IMR-90 (cell line): ENCODE measurements around the gene STX19. TPM values are rescaled to one million over a fixed set of nuclear protein-coding genes. Genes with fewer than 3 reads are reported as not detected.

Experiments used
- ATAC-seq: fragments of 200-7000 bp; cut with Tn5 transposase; 2 replicates; pipeline ENCODE4 v1.9.1; 2020; ENCODE audit warnings: low read depth, mild to moderate bottlenecking, moderate library complexity
- BruUV-seq: library from RNA; stranded (reverse); fragments of 400-500 nt; replicated peaks from 2 replicates; lab custom pipeline; 2021; lab: Mats Ljungman, UMichigan
- CTCF ChIA-PET: fragments of 300-600 bp; formaldehyde crosslinking; extraction: SDS; loops from one replicate; lab custom pipeline; 2021; ENCODE audit warnings: antibody characterized with exemption; lab: Yijun Ruan, JAX
- POLR2A ChIA-PET: fragments of 300-600 bp; sonication (Branson Sonifier 250); formaldehyde crosslinking; loops from one replicate; lab custom pipeline; 2022; ENCODE audit warnings: antibody characterized with exemption; ENCODE audit not compliant: unreplicated experiment; lab: Charles Lee
- DNase-seq: peaks from one replicate; pipeline ENCODE4 v3.0.0; 2013
- H2AFZ ChIP-seq: replicated peaks from 2 replicates; pipeline ENCODE3; 2013; ENCODE audit warnings: low read length, mild to moderate bottlenecking; ENCODE audit not compliant: poor library complexity
- H2AK5ac ChIP-seq: 2 replicates; pipeline ENCODE4 v1.6.1; 2013; ENCODE audit warnings: low read depth, low read length, inconsistent platforms
- H2AK9ac ChIP-seq: replicated peaks from 2 replicates; pipeline ENCODE3; 2013; ENCODE audit warnings: mild to moderate bottlenecking, low read depth, low read length, moderate library complexity; ENCODE audit not compliant: poor library complexity
- H2BK120ac ChIP-seq: 2 replicates; pipeline ENCODE4 v1.6.1; 2013; ENCODE audit warnings: low read depth, low read length, inconsistent platforms
- H2BK15ac ChIP-seq: 3 replicates; pipeline ENCODE4 v1.6.1; 2013; ENCODE audit warnings: low read depth, low read length, inconsistent platforms
- H2BK20ac ChIP-seq: 2 replicates; pipeline ENCODE4 v1.6.1; 2013; ENCODE audit warnings: low read depth, mild to moderate bottlenecking, inconsistent platforms, low read length, moderate library complexity
- H2BK5ac ChIP-seq: 2 replicates; pipeline ENCODE4 v1.6.1; 2013; ENCODE audit warnings: mild to moderate bottlenecking, low read depth, low read length, inconsistent platforms; ENCODE audit not compliant: poor library complexity, severe bottlenecking
- H3K14ac ChIP-seq: replicated peaks from 2 replicates; pipeline ENCODE4 v1.6.1; 2013; ENCODE audit warnings: low read depth, low read length, inconsistent platforms
- H3K18ac ChIP-seq: 2 replicates; pipeline ENCODE4 v1.6.1; 2013; ENCODE audit warnings: low read depth, low read length, control low read depth
- H3K23ac ChIP-seq: 2 replicates; pipeline ENCODE4 v1.6.1; 2013; ENCODE audit warnings: low read depth, low read length, inconsistent platforms
- H3K27ac ChIP-seq: 2 replicates; pipeline ENCODE4 v1.5.1; 2013; ENCODE audit warnings: mild to moderate bottlenecking, control low read depth, low read length; ENCODE audit not compliant: insufficient read depth
- H3K27me3 ChIP-seq: 2 replicates; pipeline ENCODE4 v1.6.1; 2013; ENCODE audit warnings: low read length; ENCODE audit not compliant: control insufficient read depth, insufficient read depth
- H3K36me3 ChIP-seq: 2 replicates; pipeline ENCODE4 v1.6.1; 2013; ENCODE audit warnings: low read length, mixed read lengths; ENCODE audit not compliant: control insufficient read depth, insufficient read depth
- H3K4ac ChIP-seq: 2 replicates; pipeline ENCODE4 v1.6.1; 2013; ENCODE audit warnings: low read depth, low read length, inconsistent platforms
- H3K4me1 ChIP-seq: 2 replicates; pipeline ENCODE4 v1.6.1; 2013; ENCODE audit warnings: low read length, mixed read lengths; ENCODE audit not compliant: control insufficient read depth, insufficient read depth
- H3K4me2 ChIP-seq: 2 replicates; pipeline ENCODE4 v1.6.1; 2013; ENCODE audit warnings: low read depth, mild to moderate bottlenecking, control low read depth, low read length, moderate library complexity
- H3K4me3 ChIP-seq: 2 replicates; pipeline ENCODE4 v1.5.1; 2013; ENCODE audit warnings: low read depth, mild to moderate bottlenecking, control low read depth, low read length, moderate library complexity; ENCODE audit not compliant: insufficient read depth
- H3K56ac ChIP-seq: 2 replicates; pipeline ENCODE4 v1.6.1; 2013; ENCODE audit warnings: low read length, inconsistent platforms; ENCODE audit not compliant: insufficient read depth; ENCODE audit errors: extremely low read depth
- H3K79me1 ChIP-seq, 2 experiments: 2 replicates each; pipeline ENCODE4 v1.6.1; 2013; ENCODE audit warnings: low read length in 2 of 2, inconsistent platforms in 1 of 2, low read depth in 1 of 2
- H3K9ac ChIP-seq: 2 replicates; pipeline ENCODE4 v1.6.1; 2013; ENCODE audit warnings: low read depth, low read length, control low read depth
- H3K9me1 ChIP-seq: 2 replicates; pipeline ENCODE4 v1.6.1; 2013; ENCODE audit warnings: low read length, inconsistent platforms; ENCODE audit not compliant: insufficient read depth
- H3K9me3 ChIP-seq: 2 replicates; pipeline ENCODE4 v1.6.1; 2013; ENCODE audit warnings: low read length; ENCODE audit not compliant: control insufficient read depth, insufficient read depth
- H4K20me1 ChIP-seq: 2 replicates; pipeline ENCODE4 v1.6.1; 2013; ENCODE audit warnings: low read length, inconsistent platforms; ENCODE audit not compliant: insufficient read depth
- H4K5ac ChIP-seq: 2 replicates; pipeline ENCODE4 v1.6.1; 2013; ENCODE audit warnings: mild to moderate bottlenecking, low read depth, low read length, control low read depth
- H4K8ac ChIP-seq, 2 experiments: 2 replicates each; pipeline ENCODE4 v1.6.1; 2013; ENCODE audit warnings: low read depth in 2 of 2, low read length in 2 of 2, control low read depth in 1 of 2, inconsistent platforms in 1 of 2
- H4K91ac ChIP-seq: 2 replicates; pipeline ENCODE4 v1.6.1; 2013; ENCODE audit warnings: low read depth, low read length, inconsistent platforms; ENCODE audit not compliant: insufficient read depth
- BHLHE40 ChIP-seq: fragments of 150-350 bp; IDR thresholded peaks from 2 replicates; pipeline ENCODE4 v1.6.1; 2016; ENCODE audit warnings: mild to moderate bottlenecking, low read depth, low read length
- CEBPB ChIP-seq: IDR thresholded peaks from 2 replicates; pipeline ENCODE4 v1.6.1; 2012; ENCODE audit warnings: low read depth, low read length, improper control_type of control experiment
- CHD1 ChIP-seq: IDR thresholded peaks from 2 replicates; pipeline ENCODE4 v1.6.1; 2012; ENCODE audit warnings: low read depth, low read length, improper control_type of control experiment
- FOS ChIP-seq: fragments of 150-350 bp; IDR thresholded peaks from 2 replicates; pipeline ENCODE4 v1.6.1; 2016; ENCODE audit warnings: low read depth, low read length
- MAFK ChIP-seq: IDR thresholded peaks from 2 replicates; pipeline ENCODE4 v1.6.1; 2012; ENCODE audit warnings: low read depth, low read length, improper control_type of control experiment
- MAZ ChIP-seq: IDR thresholded peaks from 2 replicates; pipeline ENCODE4 v1.6.1; 2012; ENCODE audit warnings: low read depth, mild to moderate bottlenecking, low read length, improper control_type of control experiment, moderate library complexity, borderline replicate concordance
- MXI1 ChIP-seq: IDR thresholded peaks from 2 replicates; pipeline ENCODE4 v1.6.1; 2012; ENCODE audit warnings: low read depth, mild to moderate bottlenecking, low read length, moderate library complexity, borderline replicate concordance
- NFE2L2 ChIP-seq: fragments of 150-350 bp; IDR thresholded peaks from 2 replicates; pipeline ENCODE4 v1.6.1; 2016; ENCODE audit warnings: low read depth, mild to moderate bottlenecking, low read length
- POLR2A ChIP-seq: IDR thresholded peaks from 2 replicates; pipeline ENCODE4 v1.6.1; 2012; ENCODE audit warnings: mild to moderate bottlenecking, low read depth, low read length
- RAD21 ChIP-seq: IDR thresholded peaks from 2 replicates; pipeline ENCODE4 v1.6.1; 2012; ENCODE audit warnings: low read length, improper control_type of control experiment
- RCOR1 ChIP-seq: IDR thresholded peaks from 2 replicates; pipeline ENCODE4 v1.6.1; 2012; ENCODE audit warnings: mild to moderate bottlenecking, low read length, improper control_type of control experiment; ENCODE audit not compliant: insufficient replicate concordance
- RFX5 ChIP-seq: IDR thresholded peaks from 2 replicates; pipeline ENCODE4 v1.8.0; 2012; ENCODE audit warnings: low read depth, mild to moderate bottlenecking, low read length, moderate library complexity
- SMC3 ChIP-seq: fragments of 150-350 bp; IDR thresholded peaks from 2 replicates; pipeline ENCODE4 v1.6.1; 2016; ENCODE audit warnings: low read depth, mild to moderate bottlenecking, antibody characterized with exemption, low read length, moderate library complexity
- WGBS, 2 experiments: methylation state at CpG; one replicate each; pipeline versions ENCODE4 v1.1.5 to v1.1.7; 2013; ENCODE audit warnings: missing lambda C conversion rate in 2 of 2; ENCODE audit not compliant: insufficient read length in 1 of 2; ENCODE audit errors: extremely low coverage in 2 of 2; 5-methylcytosine and 5-hydroxymethylcytosine counted together
- dilution Hi-C: fragments of 300-500 bp; cut with HindIII; formaldehyde crosslinking; loops from one replicate; pipeline ENCODE4 v1.14.3; 2018; ENCODE audit warnings: low sequenced_read_pairs; ENCODE audit not compliant: unreplicated experiment
- in situ Hi-C: fragments of 300-500 bp; cut with MboI; formaldehyde crosslinking; loops from 3 replicates; pipeline ENCODE4 v1.14.3; 2019; ENCODE audit warnings: low sequenced_read_pairs, inconsistent platforms, mixed read lengths
- intact Hi-C: fragments of 100-400 bp; cut with micrococcal nuclease; formaldehyde crosslinking; loops from 2 replicates; pipeline ENCODE4 v1.10.0; 2022
- polyA plus RNA-seq, 3 experiments: library from polyadenylated mRNA; depleted of rRNA; stranded (reverse); fragments of >200 nt; gene quantifications; 2 replicates each; pipeline ENCODE4 v1.2.3, GENCODE V29; 2012; ENCODE audit warnings: low replicate concordance in 1 of 3
- total RNA-seq: library from RNA; depleted of rRNA; stranded (reverse); fragments of >200 nt; gene quantifications from 2 replicates; pipeline ENCODE4 v1.2.3, GENCODE V29; 2012
- TF ChIP-seq, protein P1 (sequence below): fragments of 150-350 bp; IDR thresholded peaks from 2 replicates; pipeline ENCODE4 v1.6.1; 2017; ENCODE audit warnings: mild to moderate bottlenecking, antibody characterized with exemption, low read length, low read depth
- TF ChIP-seq, protein P2 (sequence below): conservative IDR thresholded peaks from 2 replicates; pipeline ENCODE4 v1.5.1; 2012; ENCODE audit warnings: mild to moderate bottlenecking, low read depth, low read length, improper control_type of control experiment
- TF ChIP-seq, protein P3 (sequence below): fragments of 150-350 bp; IDR thresholded peaks from 2 replicates; pipeline ENCODE4 v1.6.1; 2016; ENCODE audit warnings: low read depth, mild to moderate bottlenecking, low read length, moderate library complexity, borderline replicate concordance

STX19 gene
- total and polyA plus RNA-seq, 2 of the 4 experiments (the other 2 are of a cell fraction): not detected

DNA sequence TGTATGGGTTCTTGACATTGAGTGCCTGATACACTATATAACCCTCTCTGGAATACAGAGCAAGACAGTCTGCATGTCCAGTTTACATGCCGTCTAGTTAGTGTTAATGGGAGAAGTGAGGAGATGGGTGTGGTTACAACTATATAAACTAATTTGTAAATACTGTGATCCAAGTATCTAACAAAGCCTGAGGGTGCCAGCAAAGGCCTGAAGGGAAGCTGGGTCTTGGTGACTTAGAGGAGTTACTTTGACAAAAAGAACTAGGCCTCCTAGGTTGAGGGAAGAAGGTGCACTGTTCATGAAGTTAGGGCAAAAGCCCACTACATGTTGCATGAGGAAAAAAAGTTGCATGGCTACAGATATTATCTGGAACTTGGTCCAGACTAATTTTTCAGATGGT lies 36.7 kb upstream of the STX19 start:
- CTCF ChIA-PET: no interaction called here
- H4K8ac ChIP-seq: no peak overlapping the region
- dilution Hi-C loops: no loop called here

More for the DNA sequence above, 36.7 kb upstream of the STX19 start:
- H3K27me3 ChIP-seq: no peaks in the 10 kb centered on the region
- no peak overlapping the region for H3K14ac ChIP-seq
- no peaks in the 10 kb centered on the region for H4K20me1 ChIP-seq
- H3K56ac ChIP-seq: no peak overlapping the region
- peaks cover 1% of the 10 kb centered on the region; the same call in 1 of the 2 replicates for H3K36me3 ChIP-seq
- no peaks in the 10 kb centered on the region for H3K9me1 ChIP-seq
- H2AK5ac ChIP-seq: no peak overlapping the region
- no peak overlapping the region for H3K23ac ChIP-seq
- ATAC-seq: no peak
- no peak overlapping the region for H2BK120ac ChIP-seq
- no peak overlapping the region for H3K18ac ChIP-seq
- intact Hi-C loops: loop anchor here (10.0 kb wide), 1 partner anchor 220 kb away; no protein-coding TSS in a partner anchor
- H2AK9ac ChIP-seq: no peak overlapping the region
- no peak overlapping the region for H2BK15ac ChIP-seq
- H2AFZ ChIP-seq: no peak overlapping the region
- no peak overlapping the region for H3K4me2 ChIP-seq
- POLR2A ChIA-PET: no interaction called here
- H3K4ac ChIP-seq: no peak overlapping the region
- no peaks in the 10 kb centered on the region for H3K9me3 ChIP-seq
- no peak overlapping the region for H3K27ac ChIP-seq
- no peak overlapping the region for H2BK5ac ChIP-seq
- H3K9ac ChIP-seq: no peak overlapping the region
- peaks cover 1% of the 10 kb centered on the region; the same call in 1 of the 2 replicates for H3K4me1 ChIP-seq
- no CpG with 5 or more reads among the region's 1 CpG for WGBS, 2 experiments
- no peak for TF ChIP-seq MAFK
- no peak for TF ChIP-seq POLR2A
- no peak for TF ChIP-seq MAZ
- TF ChIP-seq MXI1: no peak
- no peak for TF ChIP-seq CEBPB
- TF ChIP-seq, protein P1, sequence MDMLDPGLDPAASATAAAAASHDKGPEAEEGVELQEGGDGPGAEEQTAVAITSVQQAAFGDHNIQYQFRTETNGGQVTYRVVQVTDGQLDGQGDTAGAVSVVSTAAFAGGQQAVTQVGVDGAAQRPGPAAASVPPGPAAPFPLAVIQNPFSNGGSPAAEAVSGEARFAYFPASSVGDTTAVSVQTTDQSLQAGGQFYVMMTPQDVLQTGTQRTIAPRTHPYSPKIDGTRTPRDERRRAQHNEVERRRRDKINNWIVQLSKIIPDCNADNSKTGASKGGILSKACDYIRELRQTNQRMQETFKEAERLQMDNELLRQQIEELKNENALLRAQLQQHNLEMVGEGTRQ: no peak
- TF ChIP-seq NFE2L2: no peak
- no peak for TF ChIP-seq RFX5
- TF ChIP-seq, protein P2, sequence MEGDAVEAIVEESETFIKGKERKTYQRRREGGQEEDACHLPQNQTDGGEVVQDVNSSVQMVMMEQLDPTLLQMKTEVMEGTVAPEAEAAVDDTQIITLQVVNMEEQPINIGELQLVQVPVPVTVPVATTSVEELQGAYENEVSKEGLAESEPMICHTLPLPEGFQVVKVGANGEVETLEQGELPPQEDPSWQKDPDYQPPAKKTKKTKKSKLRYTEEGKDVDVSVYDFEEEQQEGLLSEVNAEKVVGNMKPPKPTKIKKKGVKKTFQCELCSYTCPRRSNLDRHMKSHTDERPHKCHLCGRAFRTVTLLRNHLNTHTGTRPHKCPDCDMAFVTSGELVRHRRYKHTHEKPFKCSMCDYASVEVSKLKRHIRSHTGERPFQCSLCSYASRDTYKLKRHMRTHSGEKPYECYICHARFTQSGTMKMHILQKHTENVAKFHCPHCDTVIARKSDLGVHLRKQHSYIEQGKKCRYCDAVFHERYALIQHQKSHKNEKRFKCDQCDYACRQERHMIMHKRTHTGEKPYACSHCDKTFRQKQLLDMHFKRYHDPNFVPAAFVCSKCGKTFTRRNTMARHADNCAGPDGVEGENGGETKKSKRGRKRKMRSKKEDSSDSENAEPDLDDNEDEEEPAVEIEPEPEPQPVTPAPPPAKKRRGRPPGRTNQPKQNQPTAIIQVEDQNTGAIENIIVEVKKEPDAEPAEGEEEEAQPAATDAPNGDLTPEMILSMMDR: no peak
- no peak for TF ChIP-seq CHD1
- TF ChIP-seq, protein P3, sequence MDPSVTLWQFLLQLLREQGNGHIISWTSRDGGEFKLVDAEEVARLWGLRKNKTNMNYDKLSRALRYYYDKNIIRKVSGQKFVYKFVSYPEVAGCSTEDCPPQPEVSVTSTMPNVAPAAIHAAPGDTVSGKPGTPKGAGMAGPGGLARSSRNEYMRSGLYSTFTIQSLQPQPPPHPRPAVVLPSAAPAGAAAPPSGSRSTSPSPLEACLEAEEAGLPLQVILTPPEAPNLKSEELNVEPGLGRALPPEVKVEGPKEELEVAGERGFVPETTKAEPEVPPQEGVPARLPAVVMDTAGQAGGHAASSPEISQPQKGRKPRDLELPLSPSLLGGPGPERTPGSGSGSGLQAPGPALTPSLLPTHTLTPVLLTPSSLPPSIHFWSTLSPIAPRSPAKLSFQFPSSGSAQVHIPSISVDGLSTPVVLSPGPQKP: no peak
- no peak for TF ChIP-seq FOS
- TF ChIP-seq RAD21: no peak
- TF ChIP-seq RCOR1: no peak
- no peak for TF ChIP-seq BHLHE40
- no peak for TF ChIP-seq SMC3
- H3K4me3 ChIP-seq: no peak overlapping the region
- no peak overlapping the region for H2BK20ac ChIP-seq
- H4K91ac ChIP-seq: no peak overlapping the region
- no peak for DNase-seq
- in situ Hi-C loops: loop anchor here (5.0 kb wide), 1 partner anchor 58 kb away; no protein-coding TSS in a partner anchor
- no TSS peak for BruUV-seq
- no peak overlapping the region for H4K5ac ChIP-seq
- H3K79me1 ChIP-seq: peaks cover 6 to 34% of the 10 kb centered on the region in 2 experiments; a peak in 3 of 4 replicates
